ENCODE data around the gene CD58. TPM values are rescaled to one million over a fixed set of nuclear protein-coding genes. Genes with fewer than 3 reads are reported as not detected.

CD58 gene
- total RNA-seq, 1 donor from 2014 or later: 160 TPM

DNA sequence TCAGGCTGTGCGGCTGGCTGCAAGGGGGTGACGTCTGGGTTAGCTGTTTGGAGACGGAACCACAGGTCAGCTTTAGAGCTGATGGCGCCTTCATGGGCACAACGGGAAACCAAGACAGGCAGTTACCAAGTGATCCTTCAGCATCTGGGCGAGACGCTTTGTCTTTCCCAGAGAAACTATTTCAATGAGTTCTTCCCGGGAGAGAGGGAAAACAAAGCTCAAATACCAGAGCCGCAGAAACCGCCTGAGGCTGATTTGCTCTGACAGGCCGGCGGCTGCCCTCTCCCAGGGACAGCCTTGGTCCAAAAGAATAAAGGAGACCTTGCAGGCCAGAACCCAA is 76.5 kb downstream of the CD58 start:
- intact Hi-C loops (cut with micrococcal nuclease): no loop called here
- POLR2A ChIA-PET: no interaction called here
- CTCF ChIA-PET: interaction anchor here (1.0 to 2.5 kb wide), 2 partner anchors 10 to 355 kb away, joined by 3 to 15 read pairs; no protein-coding TSS in a partner anchor

DNA sequence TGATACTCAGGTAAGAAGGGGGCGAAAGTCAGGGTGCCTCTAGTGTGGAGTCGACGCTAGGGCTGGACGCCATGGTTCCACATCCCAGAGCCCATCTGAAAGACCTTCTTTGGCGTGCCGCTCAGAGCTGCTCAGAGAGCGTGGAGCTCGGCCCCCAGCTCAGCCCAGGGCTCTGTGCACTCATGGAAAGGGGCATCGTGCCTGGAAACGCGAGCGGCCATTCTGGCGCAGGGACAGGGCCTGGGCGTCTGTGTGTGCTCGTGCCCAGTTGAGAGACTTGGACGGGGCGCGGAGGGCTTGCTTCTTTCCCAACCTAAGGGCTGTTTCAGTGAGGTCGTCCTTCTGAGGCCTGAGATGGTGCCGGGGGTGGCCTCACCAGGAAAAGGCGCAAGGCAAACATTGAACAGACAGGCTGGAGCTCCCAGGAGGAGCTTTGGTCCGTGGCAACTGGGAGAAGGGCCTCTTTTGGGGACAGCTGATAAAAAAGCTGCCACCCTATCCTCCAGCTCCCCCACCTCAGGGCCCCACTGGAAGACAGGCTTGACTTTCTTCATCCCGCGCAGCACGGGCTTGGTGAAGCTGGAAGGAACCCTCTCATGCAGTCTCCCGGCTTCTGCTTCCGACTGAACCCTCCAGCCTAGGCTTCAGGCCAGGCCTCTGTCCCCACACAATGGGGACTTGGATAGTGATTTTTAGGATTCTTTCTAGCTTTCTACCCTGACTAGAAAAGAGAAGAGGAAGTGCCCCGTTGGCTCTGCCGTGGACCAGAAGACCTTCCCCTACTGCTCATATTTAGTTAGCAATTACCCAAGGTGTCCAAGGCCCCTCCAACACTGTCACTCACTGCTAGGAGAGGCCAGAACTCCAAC is 77.1 kb downstream of the CD58 start:
- Mint-ChIP-seq H3K27me3 (no peaks in the 10 kb centered on the region), H3K27ac (no peak overlapping the region), H3K36me3 (ENCODE audit: low read depth) (no peaks in the 10 kb centered on the region), H3K9me3 (no peaks in the 10 kb centered on the region), H3K4me1 (peaks cover 10% of the 10 kb centered on the region), H3K4me3 (no peak overlapping the region)
- ATAC-seq (ENCODE audit: low read depth) (no peak), DNase-seq (no peak)
- POLR2A ChIA-PET: no interaction called here
- CTCF ChIA-PET: interaction anchor here (2.5 kb wide), 2 partner anchors 9 to 355 kb away, joined by 9 to 15 read pairs; no protein-coding TSS in a partner anchor
- intact Hi-C loops (cut with micrococcal nuclease): no loop called here
- TF ChIP-seq, protein P1, sequence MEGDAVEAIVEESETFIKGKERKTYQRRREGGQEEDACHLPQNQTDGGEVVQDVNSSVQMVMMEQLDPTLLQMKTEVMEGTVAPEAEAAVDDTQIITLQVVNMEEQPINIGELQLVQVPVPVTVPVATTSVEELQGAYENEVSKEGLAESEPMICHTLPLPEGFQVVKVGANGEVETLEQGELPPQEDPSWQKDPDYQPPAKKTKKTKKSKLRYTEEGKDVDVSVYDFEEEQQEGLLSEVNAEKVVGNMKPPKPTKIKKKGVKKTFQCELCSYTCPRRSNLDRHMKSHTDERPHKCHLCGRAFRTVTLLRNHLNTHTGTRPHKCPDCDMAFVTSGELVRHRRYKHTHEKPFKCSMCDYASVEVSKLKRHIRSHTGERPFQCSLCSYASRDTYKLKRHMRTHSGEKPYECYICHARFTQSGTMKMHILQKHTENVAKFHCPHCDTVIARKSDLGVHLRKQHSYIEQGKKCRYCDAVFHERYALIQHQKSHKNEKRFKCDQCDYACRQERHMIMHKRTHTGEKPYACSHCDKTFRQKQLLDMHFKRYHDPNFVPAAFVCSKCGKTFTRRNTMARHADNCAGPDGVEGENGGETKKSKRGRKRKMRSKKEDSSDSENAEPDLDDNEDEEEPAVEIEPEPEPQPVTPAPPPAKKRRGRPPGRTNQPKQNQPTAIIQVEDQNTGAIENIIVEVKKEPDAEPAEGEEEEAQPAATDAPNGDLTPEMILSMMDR (IDR thresholded peaks at IDR 0.05): no peak

More for the DNA sequence above, 76.5 kb downstream of the CD58 start:
- Mint-ChIP-seq H3K4me1 (peaks cover 7% of the 10 kb centered on the region), H3K27ac (no peak overlapping the region), H3K27me3 (no peaks in the 10 kb centered on the region), H3K9me3 (no peaks in the 10 kb centered on the region), H3K4me3 (no peak overlapping the region), H3K36me3 (ENCODE audit: low read depth) (peaks cover 4% of the 10 kb centered on the region)
- no peak for ATAC-seq (ENCODE audit: low read depth)
- no peak for DNase-seq
- TF ChIP-seq, protein P1 (IDR thresholded peaks at IDR 0.05): no peak

DNA sequence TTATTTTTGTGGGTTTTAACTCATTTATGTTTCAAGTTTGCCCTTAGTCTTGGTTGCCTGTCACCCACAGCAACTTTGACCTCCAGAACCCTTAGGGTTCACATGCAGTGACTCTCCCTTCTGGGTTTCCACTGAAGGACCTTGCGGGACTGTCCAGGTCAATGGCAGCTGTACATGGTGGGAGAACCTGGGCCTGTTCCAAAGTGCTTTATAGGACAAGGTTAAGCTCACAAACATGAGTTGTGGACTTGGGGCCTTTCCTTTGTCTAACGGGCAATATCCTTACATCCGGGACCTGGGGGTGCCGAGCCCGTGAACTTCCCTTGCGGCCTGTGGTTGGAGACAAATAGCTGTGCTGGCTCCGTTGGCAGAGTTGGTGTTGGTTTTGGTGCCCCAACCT is 77.8 kb downstream of the CD58 start:
- TF ChIP-seq, protein P1 (IDR thresholded peaks at IDR 0.05): no peak
- no peaks in the 10 kb centered on the region for H3K9me3 Mint-ChIP-seq
- peaks cover 12% of the 10 kb centered on the region for H3K4me1 Mint-ChIP-seq
- no peak for ATAC-seq (ENCODE audit: low read depth)
- DNase-seq: no peak
- H3K4me3 Mint-ChIP-seq: no peak overlapping the region
- H3K27me3 Mint-ChIP-seq: no peaks in the 10 kb centered on the region
- POLR2A ChIA-PET: no interaction called here
- no peaks in the 10 kb centered on the region for H3K36me3 Mint-ChIP-seq (ENCODE audit: low read depth)
- intact Hi-C loops (cut with micrococcal nuclease): no loop called here
- CTCF ChIA-PET: interaction anchor here (2.5 kb wide), 2 partner anchors 9 to 354 kb away, joined by 9 to 15 read pairs; no protein-coding TSS in a partner anchor
- H3K27ac Mint-ChIP-seq: no peak overlapping the region

DNA sequence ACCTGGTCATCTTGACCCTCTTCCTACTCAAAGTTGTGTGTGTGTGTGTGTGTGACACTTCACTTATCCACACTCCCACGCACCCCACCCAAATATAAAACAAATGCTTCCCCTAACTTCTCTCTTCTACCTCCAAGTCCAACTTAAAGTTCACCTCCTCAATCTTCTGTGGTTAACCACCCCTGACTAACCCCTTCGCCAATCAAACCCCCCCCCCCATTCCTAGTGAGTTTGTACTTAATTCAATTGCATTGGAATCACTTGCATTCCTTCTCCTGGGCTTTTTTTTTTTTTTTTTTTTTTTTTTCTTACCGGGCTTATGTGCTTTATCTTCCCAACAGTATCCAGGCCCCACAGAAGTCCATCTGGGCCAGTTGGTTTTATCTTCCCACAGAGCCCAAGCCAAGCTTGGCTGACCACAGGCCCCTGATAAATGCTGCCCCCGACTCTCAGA is 78.4 kb downstream of the CD58 start:
- Mint-ChIP-seq H3K36me3 (ENCODE audit: low read depth) (no peaks in the 10 kb centered on the region), H3K9me3 (no peaks in the 10 kb centered on the region), H3K27me3 (no peaks in the 10 kb centered on the region), H3K4me3 (no peak overlapping the region), H3K27ac (no peak overlapping the region), H3K4me1 (peaks cover 12% of the 10 kb centered on the region)
- DNase-seq (no peak), ATAC-seq (ENCODE audit: low read depth) (no peak)
- TF ChIP-seq, protein P1 (IDR thresholded peaks at IDR 0.05): no peak
- CTCF ChIA-PET: interaction anchor here (2.5 kb wide), 2 partner anchors 8 to 353 kb away, joined by 9 to 15 read pairs; no protein-coding TSS in a partner anchor
- intact Hi-C loops (cut with micrococcal nuclease): no loop called here
- POLR2A ChIA-PET: no interaction called here

DNA sequence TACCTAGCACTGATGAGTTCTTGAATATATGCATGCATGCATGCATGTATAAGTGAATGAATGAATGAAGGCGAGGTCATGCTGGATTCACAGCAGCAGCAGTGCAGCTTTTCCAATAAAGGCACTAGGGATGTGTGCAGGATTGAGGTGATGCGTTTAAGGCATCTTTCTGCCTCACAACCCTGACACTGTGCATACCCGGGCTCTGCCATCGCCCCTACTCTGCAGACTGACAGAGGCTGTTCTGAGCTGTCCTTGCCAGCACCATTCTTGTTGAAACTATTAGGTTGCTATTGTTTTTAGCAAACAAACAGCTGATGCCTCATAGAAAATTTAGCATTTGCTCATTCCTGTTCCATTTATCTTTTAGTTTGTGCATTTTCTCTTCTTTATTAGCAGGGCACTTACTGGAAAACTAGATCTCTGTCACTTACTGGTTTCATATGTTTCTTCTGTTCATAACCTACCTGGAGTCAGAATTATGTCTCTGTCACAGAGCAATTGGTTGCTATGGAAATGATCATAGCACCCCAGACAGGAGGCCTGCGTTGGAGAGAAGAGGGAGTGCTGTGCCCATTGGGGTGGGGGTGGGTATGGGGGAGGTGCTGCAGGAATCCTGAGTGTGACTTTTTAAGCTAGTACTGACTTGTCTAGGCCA is 79.0 kb downstream of the CD58 start:
- H3K9me3 Mint-ChIP-seq: no peaks in the 10 kb centered on the region
- TF ChIP-seq, protein P1 (IDR thresholded peaks at IDR 0.05): no peak
- DNase-seq: no peak
- ATAC-seq (ENCODE audit: low read depth): no peak
- ChIA-PET CTCF (interaction anchor here (2.5 kb wide), 1 partner anchor 353 kb away, joined by 9 read pairs; no protein-coding TSS in a partner anchor), POLR2A (no interaction called here)
- no peak overlapping the region for H3K4me3 Mint-ChIP-seq
- H3K27me3 Mint-ChIP-seq: no peaks in the 10 kb centered on the region
- H3K4me1 Mint-ChIP-seq: peaks cover 12% of the 10 kb centered on the region
- intact Hi-C loops (cut with micrococcal nuclease): no loop called here
- no peaks in the 10 kb centered on the region for H3K36me3 Mint-ChIP-seq (ENCODE audit: low read depth)
- H3K27ac Mint-ChIP-seq: no peak overlapping the region

Measured in activated B cell treated with CpG ODN at 0.5 μM for 24 hours (primary cell).